Stimulated activated CD4-positive, alpha-beta T cell treated with anti-CD3 and anti-CD28 coated beads, Interleukin-4, amount 100 ng/mL, for 4 hours (primary cell): ENCODE measurements around the gene RNF223.
"Not testable (repeated sequence)": the region's sequence is repeated elsewhere in the genome, so short reads cannot be mapped to it uniquely, and the experiment has no call there.

Experiments
- DNase-seq, 2 experiments: peaks; one replicate each; pipeline ENCODE4 v3.0.0-alpha.2; 2020

Gene RNF223

GRCh38 chr1:1085911-1086841, 12.1 kb upstream of the RNF223 start:
- DNase-seq = no peak

GRCh38 chr1:1085171-1085841, 11.2 kb upstream of the RNF223 start:
- DNase-seq = no peak

GRCh38 chr1:1084372-1085170, 10.5 kb upstream of the RNF223 start:
- no peak for DNase-seq

- no peak for DNase-seq
These were observed 9.6 kb upstream of the RNF223 start for GRCh38 chr1:1083416-1084371.

GRCh38 chr1:1082776-1083415, 8.8 kb upstream of the RNF223 start:
- DNase-seq = no peak

GRCh38 chr1:1082239-1082775, 8.2 kb upstream of the RNF223 start:
- no peak for DNase-seq

- DNase-seq = no peak
These were observed 7.5 kb upstream of the RNF223 start for GRCh38 chr1:1081311-1082238.

GRCh38 chr1:1080951-1081310, 6.8 kb upstream of the RNF223 start:
- DNase-seq = no peak

- no peak for DNase-seq
These were observed 6.1 kb upstream of the RNF223 start for GRCh38 chr1:1080122-1080757.

- DNase-seq = peak; percentile 37 to 55
These were observed 5.5 kb upstream of the RNF223 start for GRCh38 chr1:1079408-1080121.

GRCh38 chr1:1077396-1077795, 3.3 kb upstream of the RNF223 start:
- DNase-seq = not testable (repeated sequence)

- no peak for DNase-seq
These were observed 1.2 kb upstream of the RNF223 start for GRCh38 chr1:1075148-1075935.

- DNase-seq = no peak
These were observed 583 bp upstream of the RNF223 start for GRCh38 chr1:1074631-1075147.

GRCh38 chr1:1072849-1073742, 1.0 kb downstream of the RNF223 start:
- DNase-seq = no peak

- DNase-seq = no peak
These were observed 1.7 kb downstream of the RNF223 start for GRCh38 chr1:1072299-1072848.

GRCh38 chr1:1071486-1072298, 2.4 kb downstream of the RNF223 start:
- DNase-seq = no peak
